GM23338 (cell line): Measurements from ENCODE around the gene APBB1IP. TPM values are rescaled to one million over a fixed set of nuclear protein-coding genes. Genes with fewer than 3 reads are reported as not detected.
A peak's percentile ranks its signal among the peaks of the same experiment; 100 is the strongest.
"Not testable (repeated sequence)": the region's sequence is repeated elsewhere in the genome, so short reads cannot be mapped to it uniquely, and the experiment has no call there.

ENCODE experiments used
- ATAC-seq: fragments of 200-7000 bp; cut with Tn5 transposase; 3 replicates; pipeline ENCODE4 v1.9.1; 2020
- DNase-seq: peaks from one replicate; pipeline ENCODE4 v3.0.0-alpha.2; 2015; ENCODE audit warnings: low spot score
- H2AFZ ChIP-seq: fragments of 200-600 bp; sonication (generic); 2 replicates; pipeline ENCODE4 v1.8.0; 2016; ENCODE audit warnings: antibody characterized with exemption, mild to moderate bottlenecking, moderate library complexity
- H3F3A ChIP-seq: fragments of 200-600 bp; sonication (generic); replicated peaks from 2 replicates; pipeline ENCODE4 v1.8.0; 2017; ENCODE audit warnings: antibody characterized with exemption, mixed run types, low read depth
- H3K27ac ChIP-seq: fragments of 200-600 bp; sonication (generic); 2 replicates; pipeline ENCODE4 v1.6.1; 2016; ENCODE audit warnings: low read depth
- H3K27me3 ChIP-seq: fragments of 200-600 bp; sonication (generic); 2 replicates; pipeline ENCODE4 v1.8.0; 2016; ENCODE audit warnings: mild to moderate bottlenecking, mixed run types, moderate library complexity; ENCODE audit not compliant: insufficient read depth
- H3K36me3 ChIP-seq: fragments of 200-600 bp; sonication (generic); 2 replicates; pipeline ENCODE4 v1.8.0; 2016; ENCODE audit warnings: mild to moderate bottlenecking; ENCODE audit not compliant: insufficient read depth
- H3K4me1 ChIP-seq: fragments of 200-600 bp; sonication (generic); 2 replicates; pipeline ENCODE4 v1.8.0; 2016; ENCODE audit warnings: mild to moderate bottlenecking, moderate library complexity; ENCODE audit not compliant: insufficient read depth
- H3K4me2 ChIP-seq: fragments of 200-600 bp; sonication (generic); 2 replicates; pipeline ENCODE4 v1.7.1; 2017; ENCODE audit warnings: mixed run types
- H3K4me3 ChIP-seq: fragments of 200-600 bp; sonication (generic); 2 replicates; pipeline ENCODE4 v1.6.1; 2016; ENCODE audit warnings: mixed run types
- H3K79me2 ChIP-seq: fragments of 200-600 bp; sonication (generic); replicated peaks from 2 replicates; pipeline ENCODE4 v1.8.0; 2017; ENCODE audit warnings: mild to moderate bottlenecking; ENCODE audit not compliant: insufficient read depth
- H3K9me2 ChIP-seq: fragments of 200-600 bp; sonication (generic); 2 replicates; pipeline ENCODE4 v1.8.0; 2017; ENCODE audit not compliant: insufficient read depth
- H4K20me1 ChIP-seq: fragments of 200-600 bp; sonication (generic); replicated peaks from 2 replicates; pipeline ENCODE4 v1.8.0; 2017; ENCODE audit warnings: mild to moderate bottlenecking; ENCODE audit not compliant: insufficient read depth
- H3K27ac Mint-ChIP-seq: 2 replicates; pipeline ENCODE4 v1.8.0; 2020; ENCODE audit warnings: inconsistent platforms, mild to moderate bottlenecking, moderate library complexity, mixed read lengths
- H3K27me3 Mint-ChIP-seq: 3 replicates; pipeline ENCODE4 v1.8.0; 2022; ENCODE audit warnings: low read depth, mild to moderate bottlenecking, moderate library complexity, mixed read lengths, inconsistent platforms; ENCODE audit not compliant: insufficient read depth, poor library complexity
- H3K36me3 Mint-ChIP-seq: 3 replicates; pipeline ENCODE4 v1.8.0; 2021; ENCODE audit warnings: low read depth, mild to moderate bottlenecking, inconsistent platforms, moderate library complexity, mixed read lengths
- H3K4me1 Mint-ChIP-seq: 3 replicates; pipeline ENCODE4 v1.8.0; 2020; ENCODE audit warnings: mild to moderate bottlenecking, inconsistent platforms, mixed read lengths
- H3K4me3 Mint-ChIP-seq: 3 replicates; pipeline ENCODE4 v1.8.0; 2021; ENCODE audit warnings: moderate library complexity, mild to moderate bottlenecking, inconsistent platforms, mixed read lengths
- H3K9me3 Mint-ChIP-seq: 3 replicates; pipeline ENCODE4 v1.8.0; 2020; ENCODE audit warnings: moderate library complexity, mild to moderate bottlenecking, inconsistent platforms, mixed read lengths
- CTCF ChIP-seq, 2 experiments: fragments of 200-600 bp in 1 of 2; sonication (generic) in 1 of 2; conservative IDR thresholded peaks; 2 replicates each; pipeline versions ENCODE4 v1.5.1 to v1.6.1; 2016 to 2017; ENCODE audit warnings: antibody characterized with exemption in 2 of 2, low read depth in 2 of 2, mild to moderate bottlenecking in 2 of 2, moderate library complexity in 1 of 2
- polyA plus RNA-seq: library from polyadenylated mRNA; unstranded; fragments of >200 nt; fragmentation: Nextera tagmentation; extraction: Ambion mirVana; gene quantifications from 2 replicates; pipeline ENCODE4 v1.2.1, GENCODE V29; 2016
- total RNA-seq: library from RNA; depleted of rRNA; stranded (reverse); fragments of >200 nt; shearing (Covaris generic); gene quantifications from 2 replicates; pipeline ENCODE4 v1.2.3, GENCODE V29; 2014

APBB1IP gene
- total and polyA plus RNA-seq, 2 experiments from 2014 or later = 0.14 to 0.16 TPM

GRCh38 chr10:26603283-26603682 is 165.1 kb downstream of the APBB1IP start:
- not testable (repeated sequence) for H4K20me1 ChIP-seq, H3K27ac ChIP-seq, H3K4me2 ChIP-seq, H3K4me3 Mint-ChIP-seq, H2AFZ ChIP-seq, H3F3A ChIP-seq, H3K27ac Mint-ChIP-seq, DNase-seq, H3K4me1 Mint-ChIP-seq, H3K4me1 ChIP-seq, H3K27me3 ChIP-seq, H3K9me3 Mint-ChIP-seq, H3K9me2 ChIP-seq, H3K36me3 ChIP-seq, H3K27me3 Mint-ChIP-seq, H3K36me3 Mint-ChIP-seq, ATAC-seq, H3K4me3 ChIP-seq, H3K79me2 ChIP-seq

DNA sequence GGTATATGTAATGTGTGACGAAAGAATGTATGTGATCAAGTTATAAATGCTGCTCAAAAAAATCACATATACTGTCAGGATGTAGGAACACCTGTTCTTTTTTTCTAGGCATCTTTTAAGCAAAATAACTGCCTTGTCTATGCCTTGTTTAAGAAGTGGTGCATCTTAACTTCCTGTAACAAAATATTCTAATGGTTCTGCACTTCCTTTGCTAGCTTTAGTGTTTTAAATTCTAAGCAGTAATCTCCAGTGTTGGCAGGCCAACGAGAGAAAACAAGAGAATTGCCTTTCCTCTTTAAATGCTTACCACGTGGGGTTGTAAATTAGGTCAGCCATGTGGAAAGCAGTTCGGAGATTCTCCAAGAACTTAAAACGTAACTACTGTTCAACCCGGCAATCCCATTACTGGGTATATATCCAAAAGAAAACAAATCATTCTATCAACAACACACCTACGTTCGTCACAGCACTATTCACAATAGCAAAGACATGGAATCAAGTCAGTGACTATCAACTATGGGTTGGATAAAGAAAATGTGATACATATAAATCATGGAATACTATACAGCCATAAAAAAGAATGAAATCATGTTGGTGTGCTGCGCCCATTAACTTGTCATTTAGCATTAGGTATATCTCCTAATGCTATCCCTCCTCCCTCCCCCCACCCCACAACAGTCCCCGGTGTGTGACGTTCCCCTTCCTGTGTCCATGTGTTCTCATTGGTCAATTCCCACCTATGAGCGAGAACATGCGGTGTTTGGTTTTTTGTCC is 166.4 kb downstream of the APBB1IP start:
- not testable (repeated sequence) for H4K20me1 ChIP-seq, H2AFZ ChIP-seq, H3K4me2 ChIP-seq, H3K36me3 Mint-ChIP-seq, ATAC-seq, H3K9me3 Mint-ChIP-seq, H3K9me2 ChIP-seq, H3K4me3 Mint-ChIP-seq, H3K4me1 ChIP-seq, H3K79me2 ChIP-seq, H3F3A ChIP-seq, H3K27me3 Mint-ChIP-seq, H3K4me1 Mint-ChIP-seq, H3K4me3 ChIP-seq, H3K27ac ChIP-seq, H3K27me3 ChIP-seq, H3K36me3 ChIP-seq, H3K27ac Mint-ChIP-seq, DNase-seq

- H3K27ac ChIP-seq, H3K36me3 Mint-ChIP-seq, H3K4me1 ChIP-seq, H3K4me3 Mint-ChIP-seq, H3K27ac Mint-ChIP-seq, H3K9me2 ChIP-seq, H3K4me2 ChIP-seq, H3K4me3 ChIP-seq, H3K79me2 ChIP-seq, H3K9me3 Mint-ChIP-seq, H3K27me3 Mint-ChIP-seq, H3F3A ChIP-seq, H3K4me1 Mint-ChIP-seq, H3K36me3 ChIP-seq, H3K27me3 ChIP-seq, H2AFZ ChIP-seq, H4K20me1 ChIP-seq: not testable (repeated sequence)
- DNase-seq (peak; percentile 27), ATAC-seq (peak; percentile 85)
- TF ChIP-seq CTCF (conservative IDR thresholded peaks at IDR 0.05; ENCODE audit: low read depth in 2 of 2) = peak; percentile 60 to 61
Observed at GRCh38 chr10:26606389-26606877, 168.3 kb downstream of the APBB1IP start.
